PFSK-1 (cell line): Measurements from ENCODE around the gene SLC22A13.

Source experiments
- POLR2AphosphoS5 ChIP-seq: IDR thresholded peaks from 2 replicates; pipeline ENCODE4 v1.6.1; 2012; ENCODE audit warnings: low read depth, mild to moderate bottlenecking, control low read depth, low read length, moderate library complexity
- REST ChIP-seq, 2 experiments: IDR thresholded peaks; 2 replicates each; pipeline versions ENCODE4 v1.6.1 to v1.8.0; 2011 to 2012; ENCODE audit warnings: low read depth in 2 of 2, low read length in 2 of 2, control low read depth in 1 of 2, inconsistent platforms in 1 of 2, mild to moderate bottlenecking in 1 of 2, moderate library complexity in 1 of 2; ENCODE audit not compliant: insufficient read depth in 1 of 2

DNA sequence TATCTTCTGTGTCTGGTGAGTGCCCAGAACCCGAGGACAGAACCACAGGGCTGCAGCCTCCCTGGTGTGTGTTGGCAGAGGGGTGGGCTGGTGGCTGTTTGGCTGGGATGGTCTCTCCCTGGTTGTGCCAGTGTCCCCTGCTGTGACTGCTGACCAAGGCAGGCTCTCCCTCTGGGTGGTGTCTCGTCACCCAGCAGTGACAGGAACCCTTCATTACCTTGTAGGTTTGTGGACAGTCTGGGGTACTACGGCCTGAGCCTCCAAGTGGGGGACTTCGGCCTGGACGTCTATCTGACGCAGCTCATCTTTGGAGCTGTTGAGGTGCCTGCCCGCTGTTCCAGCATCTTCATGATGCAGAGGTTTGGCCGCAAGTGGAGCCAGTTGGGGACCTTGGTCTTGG lies 10.0 kb downstream of the SLC22A13 start:
- TF ChIP-seq REST (IDR thresholded peaks at IDR 0.05; ENCODE audit: insufficient read depth in 1 of 2, low read depth in 2 of 2, low read length in 2 of 2) (no peak), POLR2AphosphoS5 (no peak)
